GM18505 (cell line): Measurements from ENCODE around the gene SUFU.

Experiments
- ATAC-seq: cut with Tn5 transposase; IDR thresholded peaks from one replicate; pipeline ENCODE4 v1.9.1; 2021; ENCODE audit not compliant: unreplicated experiment
- POLR2A ChIP-seq: IDR thresholded peaks from 4 replicates; pipeline ENCODE4 v1.6.1; 2011; ENCODE audit warnings: borderline replicate concordance; ENCODE audit not compliant: insufficient read depth, insufficient read length; ENCODE audit errors: extremely low read depth

Gene SUFU

GRCh38 chr10:102565793-102566192, 62.0 kb downstream of the SUFU start:
- no peak for TF ChIP-seq POLR2A
- no peak for ATAC-seq

- TF ChIP-seq POLR2A, result no peak
- no peak for ATAC-seq
Measured at GRCh38 chr10:102578782-102579181, 75.0 kb downstream of the SUFU start.

- ATAC-seq, result no peak
- no peak for TF ChIP-seq POLR2A
Measured at GRCh38 chr10:102579328-102579727, 75.6 kb downstream of the SUFU start.

DNA sequence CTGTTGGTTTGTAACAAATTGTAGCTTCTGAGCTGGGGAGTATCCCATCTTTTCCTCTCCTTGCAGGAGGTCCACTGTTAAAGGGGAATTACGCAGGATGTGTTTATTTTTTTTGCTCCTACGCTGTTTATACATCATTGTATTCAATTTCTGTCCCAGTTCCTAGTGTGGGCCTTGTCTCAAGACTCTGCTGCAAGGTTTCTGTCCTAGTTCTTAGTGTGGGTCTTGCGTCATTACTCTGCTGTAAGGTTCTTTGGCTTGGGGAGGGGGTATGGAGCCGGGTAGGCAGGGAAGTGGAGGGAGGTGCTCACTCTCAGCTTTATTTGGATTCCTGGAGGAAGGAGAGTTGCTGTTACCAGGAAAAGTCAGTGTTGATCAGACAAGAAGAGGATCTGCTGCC, 76.5 kb downstream of the SUFU start:
- no peak for ATAC-seq
- no peak for TF ChIP-seq POLR2A

GRCh38 chr10:102581401-102581800, 77.6 kb downstream of the SUFU start:
- no peak for TF ChIP-seq POLR2A
- ATAC-seq, result no peak

DNA sequence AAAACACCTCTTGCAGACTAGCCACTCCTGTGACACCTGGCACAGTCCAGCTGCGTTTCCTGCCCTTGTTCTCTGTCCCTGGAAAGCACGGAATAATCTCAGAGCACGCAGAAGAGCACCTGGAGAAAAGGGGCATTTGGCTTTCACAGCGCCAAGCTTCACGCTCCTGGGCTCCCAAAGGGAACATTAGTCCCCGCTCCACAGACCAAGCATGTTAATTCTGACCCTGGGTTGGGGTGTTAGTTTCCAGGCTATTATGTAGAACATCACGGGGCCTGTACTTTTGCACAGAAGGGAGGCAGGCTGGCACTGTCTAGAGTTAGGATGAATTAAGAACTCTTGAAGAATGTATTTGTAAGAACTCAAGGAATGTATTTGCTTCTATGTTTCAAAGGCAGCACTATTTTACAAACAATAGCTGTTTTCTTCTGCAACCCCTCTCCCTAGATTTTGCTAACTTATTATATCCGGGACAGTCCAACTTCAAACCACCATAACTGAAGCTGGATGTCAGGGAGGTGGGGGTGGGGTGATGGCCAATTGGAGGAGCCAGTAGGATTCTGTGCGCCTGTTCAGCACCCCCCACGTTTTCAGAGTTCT, 78.3 kb downstream of the SUFU start:
- no peak for ATAC-seq
- no peak for TF ChIP-seq POLR2A

- no peak for TF ChIP-seq POLR2A
- ATAC-seq, result no peak
Measured at GRCh38 chr10:102583435-102584417, 80.0 kb downstream of the SUFU start.

- TF ChIP-seq POLR2A, result no peak
- no peak for ATAC-seq
Measured at GRCh38 chr10:102585026-102585425, 81.3 kb downstream of the SUFU start.

DNA sequence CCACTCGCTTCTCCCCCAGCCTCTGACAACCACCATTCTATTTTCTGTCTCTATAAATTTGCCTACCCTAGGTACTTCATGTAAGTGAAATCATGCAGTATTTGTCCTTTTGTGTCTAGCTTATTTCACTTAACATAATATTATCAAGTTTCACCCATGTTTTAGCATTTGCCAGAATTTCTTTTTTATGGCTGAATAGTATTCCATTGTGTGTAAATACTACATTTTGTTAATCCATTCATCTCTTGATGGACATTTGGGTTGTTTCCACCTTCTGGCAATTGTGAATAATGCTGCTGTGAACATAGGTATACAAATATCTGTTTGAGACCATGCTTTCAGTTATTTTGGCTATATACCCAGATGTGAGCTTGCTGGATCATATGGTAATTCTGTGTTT, 83.1 kb downstream of the SUFU start:
- no peak for ATAC-seq
- TF ChIP-seq POLR2A, result no peak

- TF ChIP-seq POLR2A, result no peak
- no peak for ATAC-seq
Measured at GRCh38 chr10:102588875-102589274, 85.1 kb downstream of the SUFU start.

DNA sequence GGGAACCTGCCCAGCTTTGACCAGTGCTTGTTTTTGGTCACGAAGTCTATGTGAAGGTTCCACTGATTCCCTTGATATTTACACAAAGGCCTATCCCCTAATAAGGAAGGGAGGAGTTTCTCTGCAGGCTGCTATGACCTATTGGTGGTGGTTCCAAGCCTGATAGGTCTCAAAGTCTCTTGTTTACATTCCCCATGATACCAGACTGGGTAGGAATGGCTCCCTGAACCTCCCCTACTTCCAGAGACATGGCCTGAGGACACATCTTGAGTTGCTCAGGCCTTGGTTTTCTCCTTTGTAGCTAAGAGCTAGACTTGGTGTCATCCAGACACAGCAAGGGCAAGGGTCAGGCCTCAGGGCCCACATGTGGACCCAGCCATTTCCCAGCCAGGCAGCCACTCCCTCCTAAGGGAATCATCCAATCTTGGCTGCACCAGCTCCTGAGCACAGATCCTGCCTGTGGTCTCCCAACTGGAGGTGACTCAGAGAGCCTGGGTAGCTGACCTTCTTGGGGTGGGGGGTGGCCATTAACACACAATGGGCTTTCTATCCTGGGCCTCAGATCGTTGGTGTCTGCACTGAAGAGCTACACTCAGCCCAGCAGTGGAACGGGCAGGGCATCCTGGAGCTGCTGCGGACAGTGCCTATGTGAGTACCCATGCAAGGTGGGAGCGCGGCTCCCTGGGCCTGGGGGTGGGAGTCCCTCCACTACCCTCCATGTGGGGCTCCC, 89.5 kb downstream of the SUFU start:
- TF ChIP-seq POLR2A, result no peak
- no peak for ATAC-seq

- ATAC-seq, result no peak
- TF ChIP-seq POLR2A, result no peak
Measured at GRCh38 chr10:102593804-102594079, 90.0 kb downstream of the SUFU start.

GRCh38 chr10:102595293-102595692, 91.5 kb downstream of the SUFU start:
- no peak for TF ChIP-seq POLR2A
- ATAC-seq, result no peak

- ATAC-seq, result no peak
- no peak for TF ChIP-seq POLR2A
Measured at GRCh38 chr10:102595897-102596296, 92.1 kb downstream of the SUFU start.
